OCI-LY1 (cell line): Measurements from ENCODE around the gene BCORL1.

ENCODE experiments used
- H2AFZ ChIP-seq: fragments of 200-600 bp; sonication (generic), shearing (Covaris generic); 2 replicates; pipeline ENCODE4 v1.6.0; 2014; ENCODE audit warnings: antibody characterized with exemption, mild to moderate bottlenecking, low read length
- H3F3A ChIP-seq: fragments of 200-600 bp; sonication (generic), shearing (Covaris generic); 2 replicates; pipeline ENCODE4 v1.6.0; 2014; ENCODE audit warnings: mild to moderate bottlenecking, antibody characterized with exemption, low read length, moderate library complexity; ENCODE audit not compliant: insufficient read depth
- H3K27ac ChIP-seq: fragments of 200-600 bp; sonication (generic); 2 replicates; pipeline ENCODE4 v1.5.1; 2014; ENCODE audit warnings: low read length, mixed run types, mild to moderate bottlenecking, low read depth; ENCODE audit not compliant: poor library complexity, severe bottlenecking
- H3K27me3 ChIP-seq: fragments of 200-600 bp; sonication (generic); 2 replicates; pipeline ENCODE4 v1.6.0; 2014; ENCODE audit warnings: antibody characterized with exemption, mild to moderate bottlenecking, low read length, moderate library complexity; ENCODE audit not compliant: insufficient read depth
- H3K36me3 ChIP-seq: fragments of 200-600 bp; sonication (generic); 2 replicates; pipeline ENCODE4 v1.6.1; 2014; ENCODE audit warnings: mild to moderate bottlenecking, antibody characterized with exemption, low read length, moderate library complexity, mixed read lengths; ENCODE audit not compliant: insufficient read depth
- H3K4me1 ChIP-seq: fragments of 200-600 bp; sonication (generic); 2 replicates; pipeline ENCODE4 v1.5.1; 2014; ENCODE audit warnings: mild to moderate bottlenecking, low read length, moderate library complexity; ENCODE audit not compliant: insufficient read depth, severe bottlenecking
- H3K4me2 ChIP-seq: fragments of 200-600 bp; sonication (generic), shearing (Covaris generic); 2 replicates; pipeline ENCODE4 v1.6.1; 2014; ENCODE audit warnings: low read length
- H3K4me3 ChIP-seq: fragments of 200-600 bp; sonication (generic); 2 replicates; pipeline ENCODE4 v1.5.1; 2014; ENCODE audit warnings: low read length, low read depth, mild to moderate bottlenecking, mixed read lengths; ENCODE audit not compliant: poor library complexity, severe bottlenecking
- H3K79me2 ChIP-seq: fragments of 200-600 bp; shearing (Covaris generic); 2 replicates; pipeline ENCODE4 v1.6.1; 2016; ENCODE audit warnings: mixed run types, low read length, mixed read lengths; ENCODE audit not compliant: insufficient read depth
- H3K9ac ChIP-seq: fragments of 200-600 bp; sonication (generic), shearing (Covaris generic); 2 replicates; pipeline ENCODE4 v1.6.1; 2014; ENCODE audit warnings: mild to moderate bottlenecking, low read length, mixed read lengths
- H3K9me2 ChIP-seq: fragments of 200-600 bp; sonication (generic), shearing (Covaris generic); 2 replicates; pipeline ENCODE4 v1.6.1; 2014; ENCODE audit warnings: low read depth, mild to moderate bottlenecking, low read length, mixed read lengths
- H3K9me3 ChIP-seq: fragments of 200-600 bp; shearing (Covaris generic); 2 replicates; pipeline ENCODE4 v1.6.1; 2014; ENCODE audit warnings: low read length, mixed read lengths
- H4K20me1 ChIP-seq: fragments of 200-600 bp; sonication (generic), shearing (Covaris generic); 2 replicates; pipeline ENCODE4 v1.6.0; 2016; ENCODE audit warnings: mild to moderate bottlenecking, low read length; ENCODE audit not compliant: insufficient read depth
- CTCF ChIP-seq: fragments of 200-600 bp; sonication (generic), shearing (Covaris generic); IDR thresholded peaks from 2 replicates; pipeline ENCODE4 v1.5.1; 2017; ENCODE audit warnings: mild to moderate bottlenecking, antibody characterized with exemption, low read length, moderate library complexity, mixed read lengths
- EZH2 ChIP-seq: fragments of 200-600 bp; sonication (generic), shearing (Covaris generic); IDR thresholded peaks from 2 replicates; pipeline ENCODE4 v1.8.0; 2017; ENCODE audit warnings: borderline replicate concordance, mixed run types, mild to moderate bottlenecking, antibody characterized with exemption, low read length, moderate library complexity, mixed read lengths

The BCORL1 gene

GRCh38 chrX:130066975-130067615, 84.7 kb downstream of the BCORL1 start:
- Histone ChIP-seq H3K27me3 (no peaks in the 10 kb centered on the region), H2AFZ (no peak overlapping the region), H3K36me3 (peaks cover 43% of the 10 kb centered on the region)

GRCh38 chrX:130071611-130072344, 89.3 kb downstream of the BCORL1 start:
- Histone ChIP-seq H2AFZ (no peak overlapping the region), H3K9me2 (no peaks in the 10 kb centered on the region), H3K9me3 (no peaks in the 10 kb centered on the region), H3K4me2 (no peak overlapping the region), H3K4me1 (no peaks in the 10 kb centered on the region), H3K79me2 (no peaks in the 10 kb centered on the region), H3K36me3 (peaks cover 45% of the 10 kb centered on the region), H3F3A (no peaks in the 10 kb centered on the region), H3K27ac (no peak overlapping the region), H3K4me3 (no peak overlapping the region), H4K20me1 (no peaks in the 10 kb centered on the region), H3K9ac (no peak overlapping the region), H3K27me3 (no peaks in the 10 kb centered on the region)
- TF ChIP-seq EZH2 (no peak), CTCF (no peak)

More at GRCh38 chrX:130066975-130067615, 84.7 kb downstream of the BCORL1 start:
- Histone ChIP-seq H3K9me2 (no peaks in the 10 kb centered on the region), H3F3A (no peaks in the 10 kb centered on the region), H3K9me3 (no peaks in the 10 kb centered on the region), H3K79me2 (no peaks in the 10 kb centered on the region), H3K27ac (no peak overlapping the region), H4K20me1 (no peaks in the 10 kb centered on the region), H3K4me1 (no peaks in the 10 kb centered on the region), H3K9ac (no peak overlapping the region), H3K4me2 (no peak overlapping the region), H3K4me3 (no peak overlapping the region)
- no peak for TF ChIP-seq EZH2
- no peak for TF ChIP-seq CTCF

- Histone ChIP-seq H4K20me1 (no peaks in the 10 kb centered on the region), H3K9me3 (no peaks in the 10 kb centered on the region), H3F3A (no peaks in the 10 kb centered on the region), H3K36me3 (peaks cover 41% of the 10 kb centered on the region), H2AFZ (no peak overlapping the region), H3K79me2 (no peaks in the 10 kb centered on the region), H3K4me3 (no peak overlapping the region), H3K4me2 (no peak overlapping the region), H3K4me1 (no peaks in the 10 kb centered on the region), H3K27me3 (no peaks in the 10 kb centered on the region), H3K27ac (no peak overlapping the region), H3K9ac (no peak overlapping the region), H3K9me2 (no peaks in the 10 kb centered on the region)
- TF ChIP-seq EZH2, result no peak
- no peak for TF ChIP-seq CTCF
Measured at GRCh38 chrX:130072345-130072740, 89.9 kb downstream of the BCORL1 start.
